Neural progenitor cell (in vitro differentiated cells): Measurements from ENCODE around the gene ADAMTSL1. TPM values are rescaled to one million over a fixed set of nuclear protein-coding genes. Genes with fewer than 3 reads are reported as not detected.
A peak's percentile ranks its signal among the peaks of the same experiment; 100 is the strongest.

Experiments used
- DNase-seq: peaks from one replicate; pipeline ENCODE4 v3.0.0-alpha.2; 2016; ENCODE audit warnings: low spot score
- H2AFZ ChIP-seq: fragments of 200-600 bp; sonication (generic); replicated peaks from 2 replicates; pipeline ENCODE4 v1.6.1; 2016; ENCODE audit warnings: antibody characterized with exemption
- H3F3A ChIP-seq: fragments of 200-600 bp; sonication (generic); 2 replicates; pipeline ENCODE4 v1.6.1; 2016; ENCODE audit warnings: antibody characterized with exemption, low read depth
- H3K27ac ChIP-seq: fragments of 200-600 bp; sonication (generic); 2 replicates; pipeline ENCODE4 v1.5.1; 2016; ENCODE audit warnings: mild to moderate bottlenecking
- H3K27me3 ChIP-seq: fragments of 200-600 bp; sonication (generic); 2 replicates; pipeline ENCODE4 v1.6.1; 2016; ENCODE audit warnings: mild to moderate bottlenecking, moderate library complexity
- H3K36me3 ChIP-seq: fragments of 200-600 bp; sonication (generic); 2 replicates; pipeline ENCODE4 v1.5.1; 2016
- H3K4me1 ChIP-seq: fragments of 200-600 bp; sonication (generic); 2 replicates; pipeline ENCODE4 v1.6.1; 2016; ENCODE audit warnings: mixed run types
- H3K4me2 ChIP-seq: fragments of 200-600 bp; sonication (generic); 2 replicates; pipeline ENCODE4 v1.6.1; 2016
- H3K4me3 ChIP-seq: fragments of 200-600 bp; sonication (generic); 2 replicates; pipeline ENCODE4 v1.5.1; 2016
- H3K79me2 ChIP-seq: fragments of 200-600 bp; sonication (generic); 2 replicates; pipeline ENCODE4 v1.6.1; 2016; ENCODE audit warnings: low read depth
- H3K9ac ChIP-seq: fragments of 200-600 bp; sonication (generic); 2 replicates; pipeline ENCODE4 v1.6.1; 2016
- H3K9me3 ChIP-seq: fragments of 200-600 bp; sonication (generic); 2 replicates; pipeline ENCODE4 v1.5.1; 2016; ENCODE audit warnings: low read depth
- H4K20me1 ChIP-seq: fragments of 200-600 bp; sonication (generic); 2 replicates; pipeline ENCODE4 v1.6.1; 2016; ENCODE audit warnings: low read depth
- H3K27ac Mint-ChIP-seq: 3 replicates; pipeline ENCODE4 v1.8.0; 2021; ENCODE audit warnings: mixed read lengths
- H3K27me3 Mint-ChIP-seq: 2 replicates; pipeline ENCODE4 v1.8.0; 2022; ENCODE audit warnings: low read depth, mild to moderate bottlenecking, inconsistent platforms, moderate library complexity, mixed read lengths; ENCODE audit not compliant: insufficient read depth
- H3K36me3 Mint-ChIP-seq: 3 replicates; pipeline ENCODE4 v1.8.0; 2021; ENCODE audit warnings: mixed read lengths
- H3K4me1 Mint-ChIP-seq: 3 replicates; pipeline ENCODE4 v1.8.0; 2021; ENCODE audit warnings: mixed read lengths
- H3K4me3 Mint-ChIP-seq: 3 replicates; pipeline ENCODE4 v1.8.0; 2021; ENCODE audit warnings: mild to moderate bottlenecking, moderate library complexity, mixed read lengths
- H3K9me3 Mint-ChIP-seq: 3 replicates; pipeline ENCODE4 v1.8.0; 2020; ENCODE audit warnings: mixed read lengths
- EZH2 ChIP-seq: fragments of 200-600 bp; sonication (generic); IDR thresholded peaks from 2 replicates; pipeline ENCODE4 v1.6.1; 2017; ENCODE audit warnings: antibody characterized with exemption, mild to moderate bottlenecking, moderate library complexity
- EZH2phosphoT487 ChIP-seq: fragments of 200-600 bp; sonication (generic); IDR thresholded peaks from 2 replicates; pipeline ENCODE4 v1.6.1; 2017; ENCODE audit warnings: antibody characterized with exemption
- total RNA-seq: library from RNA; depleted of rRNA; stranded (reverse); fragments of >200 nt; gene quantifications from 2 replicates; pipeline ENCODE4 v1.2.3, GENCODE V29; 2015; ENCODE audit warnings: low replicate concordance
- TF ChIP-seq, protein P1 (sequence below): fragments of 200-600 bp; sonication (generic); IDR thresholded peaks from 2 replicates; pipeline ENCODE4 v1.5.1; 2017; ENCODE audit warnings: antibody characterized with exemption, mild to moderate bottlenecking

The ADAMTSL1 gene
- total RNA-seq, 1 donor from 2014 or later, result 0.73 TPM

DNA sequence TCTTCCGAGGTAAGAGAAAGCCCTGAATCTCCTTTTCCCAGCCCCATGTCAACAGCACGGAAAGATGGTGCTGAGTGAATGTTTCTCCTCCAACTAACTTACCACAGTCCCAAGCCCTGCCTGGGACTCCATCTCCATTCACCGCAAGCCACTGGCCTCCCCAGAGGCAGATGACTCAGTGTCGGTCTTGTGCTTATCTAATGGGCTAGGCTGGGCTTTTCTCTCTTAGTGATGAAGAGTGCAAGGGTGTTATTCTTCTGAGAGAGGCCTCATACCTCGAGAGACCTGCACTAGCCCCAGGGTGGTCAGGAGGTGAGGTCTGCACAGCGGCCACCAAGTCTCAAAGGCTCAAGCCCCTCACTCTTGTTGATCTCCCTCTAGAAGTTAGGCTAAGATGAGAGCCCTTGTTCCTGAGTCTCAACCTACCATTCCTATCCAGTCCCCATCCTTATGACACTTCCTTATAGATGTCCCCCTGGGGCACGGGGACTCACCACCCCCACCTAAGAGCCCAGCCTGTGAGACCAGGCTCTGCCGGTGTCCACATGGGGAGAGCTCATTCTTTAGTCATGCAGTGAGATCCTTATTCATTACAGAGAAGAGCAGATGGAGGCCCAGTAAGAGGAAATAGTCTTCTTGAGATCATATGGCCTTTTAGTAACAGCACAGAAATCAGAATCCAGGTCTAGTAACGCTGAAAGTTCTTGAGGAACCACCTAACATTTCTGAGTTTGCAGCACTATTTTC lies 432.1 kb downstream of the ADAMTSL1 start:
- DNase-seq, result no peak
- H4K20me1 ChIP-seq, result no peaks in the 10 kb centered on the region
- Mint-ChIP-seq H3K36me3 (no peaks in the 10 kb centered on the region), H3K9me3 (peaks cover 12% of the 10 kb centered on the region), H3K27ac (peak overlapping the region; percentile 65), H3K27me3 (peaks cover 6% of the 10 kb centered on the region), H3K4me3 (no peak overlapping the region), H3K4me1 (peaks cover 27% of the 10 kb centered on the region)
- no peak overlapping the region for H3K4me2 ChIP-seq
- H3K9me3 ChIP-seq, result peaks cover 3% of the 10 kb centered on the region
- peaks cover 21% of the 10 kb centered on the region for H3K4me1 ChIP-seq
- no peaks in the 10 kb centered on the region for H3K79me2 ChIP-seq
- no peak overlapping the region for H3K27ac ChIP-seq
- no peaks in the 10 kb centered on the region for H3K36me3 ChIP-seq
- H2AFZ ChIP-seq, result no peak overlapping the region
- H3K9ac ChIP-seq, result no peak overlapping the region
- no peak overlapping the region for H3K4me3 ChIP-seq
- no peaks in the 10 kb centered on the region for H3K27me3 ChIP-seq
- no peak for TF ChIP-seq EZH2
- TF ChIP-seq, protein P1, sequence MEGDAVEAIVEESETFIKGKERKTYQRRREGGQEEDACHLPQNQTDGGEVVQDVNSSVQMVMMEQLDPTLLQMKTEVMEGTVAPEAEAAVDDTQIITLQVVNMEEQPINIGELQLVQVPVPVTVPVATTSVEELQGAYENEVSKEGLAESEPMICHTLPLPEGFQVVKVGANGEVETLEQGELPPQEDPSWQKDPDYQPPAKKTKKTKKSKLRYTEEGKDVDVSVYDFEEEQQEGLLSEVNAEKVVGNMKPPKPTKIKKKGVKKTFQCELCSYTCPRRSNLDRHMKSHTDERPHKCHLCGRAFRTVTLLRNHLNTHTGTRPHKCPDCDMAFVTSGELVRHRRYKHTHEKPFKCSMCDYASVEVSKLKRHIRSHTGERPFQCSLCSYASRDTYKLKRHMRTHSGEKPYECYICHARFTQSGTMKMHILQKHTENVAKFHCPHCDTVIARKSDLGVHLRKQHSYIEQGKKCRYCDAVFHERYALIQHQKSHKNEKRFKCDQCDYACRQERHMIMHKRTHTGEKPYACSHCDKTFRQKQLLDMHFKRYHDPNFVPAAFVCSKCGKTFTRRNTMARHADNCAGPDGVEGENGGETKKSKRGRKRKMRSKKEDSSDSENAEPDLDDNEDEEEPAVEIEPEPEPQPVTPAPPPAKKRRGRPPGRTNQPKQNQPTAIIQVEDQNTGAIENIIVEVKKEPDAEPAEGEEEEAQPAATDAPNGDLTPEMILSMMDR, result no peak
- TF ChIP-seq EZH2phosphoT487, result no peak
- H3F3A ChIP-seq, result peaks cover 8% of the 10 kb centered on the region

DNA sequence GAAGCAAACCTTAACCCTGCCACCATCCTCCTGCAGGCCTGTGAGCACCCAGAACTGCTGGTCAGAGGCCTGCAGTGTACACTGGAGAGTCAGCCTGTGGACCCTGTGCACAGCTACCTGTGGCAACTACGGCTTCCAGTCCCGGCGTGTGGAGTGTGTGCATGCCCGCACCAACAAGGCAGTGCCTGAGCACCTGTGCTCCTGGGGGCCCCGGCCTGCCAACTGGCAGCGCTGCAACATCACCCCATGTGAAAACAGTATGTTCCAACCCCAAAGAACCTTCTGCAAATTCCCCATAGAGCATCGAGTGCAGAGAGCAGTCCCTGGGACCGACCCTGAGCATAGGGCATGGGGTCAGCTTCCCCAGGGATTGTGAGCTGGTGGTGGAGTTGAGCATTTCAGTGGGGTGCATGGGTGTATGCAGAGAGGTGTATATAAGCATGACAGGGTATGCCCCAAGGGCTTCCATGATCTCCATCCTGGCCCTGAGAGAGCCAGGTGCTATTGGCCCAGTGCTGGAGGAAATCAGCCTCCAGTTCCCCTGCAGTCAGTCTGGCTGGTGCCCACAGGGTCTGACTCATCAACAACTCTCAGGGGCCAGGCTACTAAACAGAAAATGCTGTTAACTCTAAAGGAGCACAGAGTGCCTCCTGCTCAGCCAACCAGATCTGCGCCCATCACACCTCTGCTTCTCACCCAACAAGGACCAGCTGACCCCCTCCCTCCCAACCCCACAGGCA lies 432.9 kb downstream of the ADAMTSL1 start:
- H3K9me3 ChIP-seq, result no peaks in the 10 kb centered on the region
- TF ChIP-seq EZH2 (no peak), EZH2phosphoT487 (no peak)
- TF ChIP-seq, protein P1, result no peak
- no peak overlapping the region for H3K4me3 ChIP-seq
- no peak overlapping the region for H3K4me2 ChIP-seq
- no peaks in the 10 kb centered on the region for H3K36me3 Mint-ChIP-seq
- H3K4me1 Mint-ChIP-seq, result peaks cover 30% of the 10 kb centered on the region
- no peaks in the 10 kb centered on the region for H3K36me3 ChIP-seq
- H4K20me1 ChIP-seq, result no peaks in the 10 kb centered on the region
- no peaks in the 10 kb centered on the region for H3K79me2 ChIP-seq
- peaks cover 5% of the 10 kb centered on the region for H3K27me3 ChIP-seq
- DNase-seq, result no peak
- no peak overlapping the region for H3K9ac ChIP-seq
- peaks cover 6% of the 10 kb centered on the region for H3K27me3 Mint-ChIP-seq
- peaks cover 11% of the 10 kb centered on the region for H3K9me3 Mint-ChIP-seq
- no peak overlapping the region for H3K27ac Mint-ChIP-seq
- H3K4me1 ChIP-seq, result peaks cover 26% of the 10 kb centered on the region
- no peak overlapping the region for H2AFZ ChIP-seq
- no peak overlapping the region for H3K27ac ChIP-seq
- no peak overlapping the region for H3K4me3 Mint-ChIP-seq
- H3F3A ChIP-seq, result peaks cover 8% of the 10 kb centered on the region

DNA sequence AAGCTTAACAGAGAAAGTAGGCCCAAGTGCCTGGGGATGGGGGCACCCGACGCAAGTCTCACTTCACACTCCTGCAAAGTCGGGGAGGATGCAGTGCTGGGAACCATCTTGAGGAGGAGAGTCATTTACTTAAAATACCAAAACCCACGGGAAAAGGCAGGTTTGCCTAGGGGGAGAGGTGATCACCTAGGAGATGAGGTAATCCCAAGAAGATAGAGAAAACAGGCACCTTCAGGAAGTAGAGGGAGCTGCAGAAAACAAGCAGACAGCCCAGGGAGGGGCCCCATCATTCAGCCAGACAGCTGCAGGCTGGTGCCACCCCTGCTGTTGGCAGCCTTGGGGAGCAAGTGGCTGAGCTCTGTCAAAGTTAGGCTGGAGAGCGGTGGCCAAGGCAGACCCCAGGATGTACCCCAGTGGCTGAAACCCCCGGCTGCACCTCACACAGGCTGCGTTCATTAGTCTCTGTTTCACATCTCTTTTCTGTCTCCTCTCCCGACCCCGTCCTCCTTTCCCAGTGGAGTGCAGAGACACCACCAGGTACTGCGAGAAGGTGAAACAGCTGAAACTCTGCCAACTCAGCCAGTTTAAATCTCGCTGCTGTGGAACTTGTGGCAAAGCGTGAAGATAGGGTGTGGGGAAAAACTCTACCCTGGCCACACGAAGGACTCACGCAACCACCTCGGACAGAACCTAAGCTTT lies 434.1 kb downstream of the ADAMTSL1 start:
- Mint-ChIP-seq H3K4me3 (no peak overlapping the region), H3K9me3 (peaks cover 3% of the 10 kb centered on the region), H3K4me1 (peaks cover 32% of the 10 kb centered on the region), H3K36me3 (no peaks in the 10 kb centered on the region), H3K27ac (peak overlapping the region; percentile 70), H3K27me3 (peaks cover 6% of the 10 kb centered on the region)
- peaks cover 33% of the 10 kb centered on the region for H3K4me1 ChIP-seq
- peaks cover 12% of the 10 kb centered on the region for H3F3A ChIP-seq
- H3K36me3 ChIP-seq, result no peaks in the 10 kb centered on the region
- no peak overlapping the region for H3K27ac ChIP-seq
- TF ChIP-seq EZH2, result no peak
- TF ChIP-seq EZH2phosphoT487, result no peak
- TF ChIP-seq, protein P1, result no peak
- H2AFZ ChIP-seq, result no peak overlapping the region
- H3K9ac ChIP-seq, result no peak overlapping the region
- no peak for DNase-seq
- H3K9me3 ChIP-seq, result no peaks in the 10 kb centered on the region
- no peaks in the 10 kb centered on the region for H3K79me2 ChIP-seq
- no peaks in the 10 kb centered on the region for H4K20me1 ChIP-seq
- H3K4me2 ChIP-seq, result no peak overlapping the region
- no peak overlapping the region for H3K4me3 ChIP-seq
- H3K27me3 ChIP-seq, result peaks cover 12% of the 10 kb centered on the region
